ENCODE measurements around the gene NRXN3. TPM values are rescaled to one million over a fixed set of nuclear protein-coding genes. Genes with fewer than 3 reads are reported as not detected.

NRXN3 gene
- polyA plus RNA-seq, 3 donors: 0.22 to 0.46 (median 0.27) TPM

DNA sequence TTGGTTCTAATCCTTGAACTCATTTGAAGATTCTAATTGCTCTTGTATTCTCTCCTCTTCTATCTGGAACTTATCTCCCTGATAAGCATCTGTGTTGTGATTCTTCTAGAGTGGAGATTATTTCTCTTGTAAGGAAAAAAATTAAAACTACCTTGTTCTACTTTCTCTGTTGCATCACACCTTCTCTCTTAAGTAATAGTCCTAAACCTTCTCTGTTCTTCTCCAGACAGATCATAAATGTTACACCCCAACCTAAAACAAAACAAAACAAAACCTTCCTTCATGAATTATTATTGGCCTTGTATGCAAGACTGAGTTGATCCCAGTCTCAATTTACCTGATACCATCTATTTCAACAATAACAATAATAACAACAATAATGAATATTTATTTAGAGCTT lies 1429.1 kb downstream of the NRXN3 start:
- no peak overlapping the region for H3K27ac ChIP-seq (ENCODE audit: low read depth, low read length)

DNA sequence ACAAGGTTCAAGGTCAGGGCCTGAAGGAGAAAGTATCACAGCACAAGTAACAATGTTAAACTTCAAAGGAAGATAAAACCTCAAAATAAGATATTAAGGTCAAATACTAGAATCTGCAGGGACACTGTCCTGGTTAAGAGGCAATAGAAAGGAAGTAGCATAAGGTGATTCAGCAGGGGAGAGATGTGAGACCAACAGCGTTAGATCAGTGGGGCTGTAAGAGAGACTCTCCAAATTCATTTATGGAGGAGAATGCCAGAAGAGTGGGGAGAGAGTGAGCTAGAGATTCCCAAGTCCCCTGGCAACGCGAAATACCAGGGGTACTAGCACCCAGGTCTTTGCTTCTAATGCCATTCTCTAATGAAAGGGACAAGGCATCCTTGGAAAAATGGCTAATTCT lies 1430.2 kb downstream of the NRXN3 start:
- 52 to 96% (median 92%) methylated on average over 3 of the region's 3 CpGs for WGBS, 3 donors
- H3K27ac ChIP-seq (ENCODE audit: low read depth, low read length): no peak overlapping the region

DNA sequence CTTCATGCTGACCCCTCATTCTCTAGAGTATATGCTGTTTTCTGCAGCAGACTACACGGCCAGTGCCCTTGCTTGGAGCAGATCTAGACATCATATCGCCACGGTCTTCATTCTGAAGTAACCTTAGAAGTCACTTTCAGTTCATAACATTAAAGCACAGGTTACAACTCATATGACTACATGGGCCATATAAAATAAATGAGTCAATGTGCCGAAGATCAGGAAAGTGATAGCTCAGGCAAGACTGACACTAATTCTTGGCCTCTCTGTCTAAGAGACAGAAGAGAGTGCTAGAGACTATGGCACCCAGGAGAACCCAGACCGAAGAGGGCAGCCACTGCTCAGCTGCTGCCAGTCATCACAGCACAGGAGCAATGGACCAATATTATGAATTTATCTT lies 1431.4 kb downstream of the NRXN3 start:
- 74 to 87% (median 85%) methylated on average over 5 of the region's 5 CpGs for WGBS, 3 donors
- no peak overlapping the region for H3K27ac ChIP-seq (ENCODE audit: low read depth, low read length)

DNA sequence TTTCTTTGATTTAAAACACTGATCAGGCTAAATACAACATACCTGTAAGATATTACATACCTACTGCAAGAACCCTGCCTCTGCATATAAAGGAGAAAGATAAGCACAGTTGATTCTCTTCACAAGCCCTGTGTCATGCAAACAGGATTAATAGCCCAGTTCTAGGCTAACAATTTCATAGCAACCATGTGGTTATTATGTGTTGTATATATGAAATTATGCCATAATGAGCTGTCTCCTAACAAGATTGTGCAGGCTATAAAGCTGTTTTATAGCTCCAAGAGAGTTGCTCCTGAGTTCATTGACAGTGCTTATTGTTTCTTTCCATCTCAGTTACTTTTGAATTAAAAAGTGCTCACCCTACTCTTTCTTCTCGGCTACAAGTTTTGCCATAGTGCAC lies 1431.9 kb downstream of the NRXN3 start:
- H3K27ac ChIP-seq (ENCODE audit: low read depth, low read length): no peak overlapping the region
- 61 to 69% (median 66%) methylated on average over 1 of the region's 1 CpG for WGBS, 3 donors

DNA sequence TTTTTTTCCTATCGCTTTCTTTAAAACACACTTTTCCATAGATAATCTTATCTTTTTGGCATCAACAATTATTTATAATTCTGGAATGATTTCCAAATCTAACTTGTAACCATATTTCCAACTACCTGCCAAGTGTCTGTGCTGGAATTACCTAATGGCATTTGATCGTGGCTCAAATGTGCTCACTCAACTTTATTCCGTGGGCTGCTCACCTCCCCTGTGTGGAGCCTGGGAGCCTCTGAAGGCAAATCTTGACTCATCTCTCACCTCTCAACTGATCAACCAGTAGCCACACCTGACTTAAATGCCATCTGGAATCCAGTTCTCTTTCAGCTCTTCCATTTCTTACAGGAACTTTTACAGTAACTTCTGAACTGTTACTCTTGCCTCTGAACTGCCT lies 1432.6 kb downstream of the NRXN3 start:
- H3K27ac ChIP-seq (ENCODE audit: low read depth, low read length): no peak overlapping the region
- WGBS, 3 donors: 22 to 66% (median 61%) methylated on average over 3 of the region's 3 CpGs

DNA sequence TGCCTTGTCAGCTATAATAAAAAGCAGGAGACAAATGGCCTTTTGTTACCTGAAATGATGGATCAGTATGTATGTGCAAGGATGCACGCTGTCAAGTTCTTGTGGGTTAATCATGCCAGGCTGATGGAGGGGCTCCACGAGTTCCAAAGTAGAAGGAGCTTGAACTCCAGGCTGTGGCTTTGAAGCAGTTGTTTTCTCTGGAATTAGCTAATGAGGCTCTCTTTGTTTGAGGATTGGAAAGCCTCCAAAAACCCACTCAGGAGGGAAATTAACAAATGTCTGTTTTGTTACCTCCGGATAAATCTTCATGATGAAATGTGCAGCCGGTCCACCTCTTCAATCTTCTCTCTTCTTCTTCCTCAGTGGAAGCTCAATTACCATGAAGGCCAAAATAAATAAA lies 1435.7 kb downstream of the NRXN3 start:
- WGBS, 3 donors: 50 to 62% (median 60%) methylated on average over 4 of the region's 4 CpGs
- H3K27ac ChIP-seq (ENCODE audit: low read depth, low read length): no peak overlapping the region

DNA sequence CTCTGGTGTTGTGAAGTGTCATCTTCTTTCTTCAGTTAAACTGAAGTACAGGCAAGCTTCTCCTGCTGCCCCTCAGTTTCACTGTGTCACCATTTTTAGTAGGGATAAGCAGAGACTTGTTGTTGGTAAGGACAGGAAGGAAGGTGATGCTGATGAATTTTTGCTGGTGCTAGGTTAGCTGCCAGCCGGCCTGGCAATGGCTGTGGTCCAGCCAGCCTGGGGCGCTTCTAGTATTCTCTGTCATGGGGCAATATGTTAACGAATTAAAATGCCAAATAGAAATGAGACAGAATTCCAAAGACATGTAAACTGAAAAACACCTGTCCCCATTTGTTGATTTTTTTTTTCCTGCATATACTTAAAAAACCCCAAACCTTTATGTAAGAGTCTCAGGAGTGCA lies 1438.3 kb downstream of the NRXN3 start:
- H3K27ac ChIP-seq (ENCODE audit: low read depth, low read length): no peak overlapping the region
- WGBS, 3 donors: 79 to 94% (median 84%) methylated on average over 3 of the region's 3 CpGs

DNA sequence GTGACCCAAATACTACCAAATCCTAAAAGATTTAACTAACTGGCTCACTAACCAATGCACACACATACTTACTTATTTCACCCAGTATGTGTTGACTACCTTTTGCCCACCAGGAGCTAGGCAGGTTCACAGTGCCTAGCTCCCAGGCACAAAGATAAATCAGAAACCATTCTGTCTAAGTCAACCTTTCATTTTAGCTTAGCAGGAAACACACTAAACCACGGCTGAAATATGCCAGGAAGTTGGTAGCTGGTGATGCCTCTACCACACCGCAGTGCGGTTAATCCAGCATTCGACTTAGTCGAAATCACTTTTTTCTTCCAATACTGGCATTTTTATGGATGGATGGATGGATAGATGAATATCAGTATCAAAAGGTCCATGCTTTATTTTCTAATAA lies 1443.5 kb downstream of the NRXN3 start:
- H3K27ac ChIP-seq (ENCODE audit: low read depth, low read length): no peak overlapping the region
- 49 to 78% (median 56%) methylated on average over 5 of the region's 5 CpGs for WGBS, 3 donors

DNA sequence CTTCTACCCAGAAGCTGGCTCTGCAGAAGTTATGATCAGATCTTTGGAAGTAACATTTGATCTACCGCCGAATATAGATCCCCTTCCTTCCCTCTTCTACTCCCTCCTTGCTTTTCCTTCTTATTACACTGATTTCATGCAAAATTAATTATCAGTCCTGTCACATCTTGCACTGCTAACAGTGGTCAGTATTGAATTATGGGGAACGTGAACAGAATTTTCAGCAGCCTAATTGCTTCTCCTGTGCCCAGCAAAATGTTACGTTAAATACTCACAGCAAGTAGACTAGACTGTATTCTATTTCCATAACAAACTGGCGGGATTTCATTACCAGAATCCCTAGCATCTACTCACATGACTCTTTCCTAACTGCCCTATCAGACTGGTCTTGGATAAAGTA lies 1444.3 kb downstream of the NRXN3 start:
- WGBS, 3 donors: 88 to 93% (median 92%) methylated on average over 5 of the region's 5 CpGs
- H3K27ac ChIP-seq (ENCODE audit: low read depth, low read length): no peak overlapping the region

DNA sequence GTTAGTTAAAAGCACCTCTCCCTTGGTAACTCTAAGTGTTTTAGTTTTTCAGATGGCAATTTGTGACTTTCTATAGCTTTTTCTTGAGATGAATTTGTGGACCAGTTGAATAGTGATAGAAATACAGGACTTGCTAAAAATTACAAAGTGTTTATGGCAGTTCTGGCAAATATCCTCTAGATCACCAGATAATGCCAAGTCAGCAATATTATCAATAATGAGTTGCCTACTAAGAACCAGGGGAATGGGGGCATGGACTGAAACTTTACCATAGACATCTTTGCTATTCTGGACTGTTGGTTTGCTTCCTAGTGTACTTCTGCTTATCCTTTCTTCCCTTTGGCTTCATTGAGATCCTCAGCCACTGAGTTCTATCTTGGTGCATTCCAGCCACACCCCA lies 1456.9 kb downstream of the NRXN3 start:
- H3K27ac ChIP-seq (ENCODE audit: low read depth, low read length): no peak overlapping the region

DNA sequence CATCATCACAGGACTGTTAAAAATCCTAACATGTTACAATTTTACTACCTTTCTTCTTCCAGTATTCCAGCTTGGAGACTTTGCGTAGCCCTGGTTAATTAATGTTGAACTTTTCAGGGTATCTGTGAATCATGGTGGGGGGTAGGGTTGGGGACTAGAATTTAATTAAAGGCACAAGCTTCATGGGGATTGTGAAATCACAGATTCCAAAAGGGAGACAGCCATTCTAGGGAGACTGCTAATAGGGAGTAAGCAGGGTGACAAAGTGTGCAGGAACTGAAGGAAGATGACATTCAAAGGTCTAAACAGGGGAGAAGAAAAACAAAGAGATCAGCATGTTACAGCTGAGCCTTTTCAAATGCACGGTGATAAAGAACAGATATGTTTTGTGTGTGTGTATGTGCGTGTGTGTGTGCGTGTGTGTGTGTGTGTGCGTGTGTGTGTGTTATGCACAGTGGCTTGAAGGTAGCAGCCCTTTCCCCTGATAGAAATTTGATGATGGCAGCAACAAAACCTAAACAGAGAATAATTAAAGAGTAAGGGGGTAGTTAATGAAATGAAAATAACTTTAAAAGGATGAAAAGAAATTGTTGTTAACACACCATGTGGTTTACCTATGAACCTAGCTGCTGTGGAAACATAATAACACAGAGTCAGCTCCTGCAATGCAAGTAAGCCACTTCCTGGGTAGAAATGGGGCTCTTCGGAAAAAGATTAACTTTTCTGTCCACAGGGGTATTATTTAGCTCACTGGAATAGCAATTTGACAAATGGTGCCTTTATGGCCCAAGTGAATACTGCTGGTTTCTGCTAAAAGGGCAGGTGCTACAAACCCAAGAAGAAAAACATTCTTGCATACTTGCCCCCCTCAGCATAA lies 1459.5 kb downstream of the NRXN3 start:
- no peak overlapping the region for H3K27ac ChIP-seq (ENCODE audit: low read depth, low read length)
- 56 to 76% (median 57%) methylated on average over 6 of the region's 6 CpGs for WGBS, 3 donors

DNA sequence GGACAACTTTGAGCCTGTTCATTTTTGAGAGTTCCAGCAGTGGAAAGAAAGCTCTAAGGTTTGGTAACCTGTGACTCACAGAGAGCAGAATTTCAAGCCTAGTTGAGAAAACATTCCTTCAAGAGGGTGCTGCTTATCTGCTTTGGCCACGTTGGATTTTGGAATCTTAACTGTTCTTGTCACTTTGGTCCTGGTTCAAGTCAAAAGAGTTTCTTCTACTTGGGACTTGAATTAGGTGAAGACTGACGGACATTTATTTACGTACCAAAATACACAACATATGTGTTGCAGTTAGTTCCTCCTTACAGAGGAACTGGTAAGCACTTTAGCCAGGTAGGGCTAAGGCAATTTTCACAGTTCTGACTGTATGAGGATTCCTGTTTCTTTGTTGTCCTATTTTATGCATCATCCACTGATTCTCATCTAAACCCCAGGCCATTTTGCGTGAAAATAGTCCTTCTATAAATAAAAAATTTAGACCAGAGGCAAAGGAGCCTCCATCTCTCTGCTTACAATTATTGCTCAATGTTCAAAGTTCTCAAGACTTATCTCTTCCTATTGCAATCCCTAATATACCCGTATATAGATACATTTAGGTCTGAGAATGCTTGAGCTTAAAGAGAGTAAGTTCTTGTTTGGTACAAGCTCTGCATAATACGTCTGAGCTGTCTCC lies 1460.3 kb downstream of the NRXN3 start:
- WGBS, 3 donors: 74 to 83% (median 80%) methylated on average over 6 of the region's 6 CpGs
- no peak overlapping the region for H3K27ac ChIP-seq (ENCODE audit: low read depth, low read length)

DNA sequence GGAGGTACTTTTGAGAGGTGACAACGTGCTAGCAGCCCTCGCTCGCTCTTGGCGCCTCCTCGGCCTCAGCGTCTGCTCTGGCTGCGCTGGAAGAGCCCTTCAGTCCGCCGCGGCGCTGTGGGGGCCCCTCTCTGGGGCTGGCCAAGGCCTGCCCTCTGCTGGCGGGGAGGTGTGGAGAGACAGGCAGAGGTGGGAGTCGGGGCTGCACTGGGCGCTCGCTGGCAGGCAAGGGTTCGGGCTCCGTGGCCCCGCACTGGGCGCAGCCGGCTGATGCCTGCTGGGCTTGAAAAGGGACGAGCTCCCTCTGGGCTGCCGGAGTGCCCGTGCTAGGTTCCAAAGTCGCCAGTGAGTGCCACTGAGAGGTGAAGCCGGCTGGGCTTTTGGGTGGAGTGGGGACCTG lies 1461.1 kb downstream of the NRXN3 start:
- no peak overlapping the region for H3K27ac ChIP-seq (ENCODE audit: low read depth, low read length)
- 85 to 95% (median 92%) methylated on average over 25 of the region's 25 CpGs for WGBS, 3 donors

DNA sequence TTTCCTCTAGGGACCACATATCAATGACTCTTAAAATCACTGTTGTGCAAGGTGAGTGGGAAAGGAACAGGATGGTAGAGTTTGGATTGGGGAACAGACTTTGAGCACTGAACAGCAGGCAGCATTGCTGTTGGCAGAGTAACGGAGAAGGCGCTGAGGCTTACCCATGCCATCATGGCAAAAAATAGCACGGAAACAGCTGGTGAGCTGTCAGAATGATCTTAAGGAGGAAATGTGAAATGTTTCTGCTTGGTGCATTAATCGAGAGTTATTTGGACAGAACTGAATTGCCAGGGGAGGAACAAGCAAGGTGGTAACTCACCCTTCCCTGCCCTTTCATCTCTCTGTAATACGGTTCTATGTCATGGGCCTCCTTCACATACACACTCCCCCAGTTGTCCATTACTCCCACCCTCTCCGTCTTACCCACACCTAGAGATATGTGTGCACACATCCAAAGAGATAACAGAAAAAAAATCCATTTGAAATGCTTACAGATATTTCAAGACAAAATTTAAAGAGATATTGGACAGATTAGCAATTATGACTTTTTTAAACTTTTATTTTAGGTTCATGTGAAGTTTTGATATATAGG lies 1468.6 kb downstream of the NRXN3 start:
- WGBS, 3 donors: 48 to 68% (median 49%) methylated on average over 6 of the region's 6 CpGs
- no peak overlapping the region for H3K27ac ChIP-seq (ENCODE audit: low read depth, low read length)

DNA sequence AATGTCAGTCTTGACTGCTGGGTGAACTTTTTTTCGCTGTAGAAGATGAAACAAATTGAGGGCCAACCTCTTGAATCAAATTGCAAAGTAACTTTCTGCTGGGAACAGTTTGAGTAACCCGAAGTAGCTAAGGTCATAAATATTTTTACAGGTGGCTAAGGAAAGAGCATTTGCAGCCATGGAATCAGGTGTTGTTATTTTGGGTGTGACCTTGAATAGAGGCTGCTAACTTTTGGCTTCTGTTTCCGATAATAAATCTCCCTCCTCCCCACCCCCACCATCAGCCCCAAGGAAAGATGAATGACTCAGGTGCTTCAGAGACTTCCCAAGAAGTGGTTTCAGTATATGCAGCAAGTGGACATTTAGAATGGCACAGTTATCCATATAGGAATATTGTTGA lies 1469.4 kb downstream of the NRXN3 start:
- no peak overlapping the region for H3K27ac ChIP-seq (ENCODE audit: low read depth, low read length)
- WGBS, 3 donors: 41 to 66% (median 59%) methylated on average over 3 of the region's 3 CpGs

DNA sequence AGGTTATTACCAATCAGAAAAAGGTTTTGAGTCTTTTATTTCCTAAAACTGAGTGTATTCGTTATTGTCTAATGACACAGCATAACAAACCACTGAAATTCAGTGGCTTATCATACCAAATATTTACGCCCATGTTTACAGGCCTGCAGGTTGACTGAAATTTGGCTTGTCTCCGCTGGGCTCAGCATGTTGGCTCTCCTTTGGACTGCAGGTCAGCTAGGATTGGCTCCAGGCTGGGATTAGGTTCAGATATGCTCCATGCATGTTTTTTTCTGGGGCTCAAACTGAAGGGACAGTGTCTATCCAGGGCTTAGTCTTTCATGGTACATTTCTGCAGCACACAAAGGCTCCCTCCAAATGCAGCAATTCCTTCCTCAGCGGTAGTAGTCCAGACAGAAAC lies 1471.2 kb downstream of the NRXN3 start:
- WGBS, 3 donors: 58 to 88% (median 87%) methylated on average over 4 of the region's 4 CpGs
- no peak overlapping the region for H3K27ac ChIP-seq (ENCODE audit: low read depth, low read length)

DNA sequence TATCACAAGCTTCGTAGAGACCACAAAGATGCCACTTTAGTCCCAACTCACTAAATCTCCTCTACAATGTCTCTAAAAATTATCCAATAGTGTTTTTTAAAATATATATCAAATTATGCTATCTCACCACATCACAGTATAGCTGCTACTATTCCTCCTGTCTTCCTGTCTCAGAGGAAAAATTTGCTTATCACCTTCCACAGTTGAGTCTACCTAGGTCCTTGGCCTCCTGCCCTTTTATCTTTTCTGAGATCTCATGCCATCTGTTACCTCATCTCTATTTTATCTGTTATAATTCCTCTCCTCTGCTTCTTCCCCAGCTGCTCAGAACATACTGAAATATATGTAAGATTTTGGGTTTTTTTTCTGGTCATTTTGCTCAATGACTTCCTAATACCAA lies 1473.0 kb downstream of the NRXN3 start:
- 51 to 100% (median 69%) methylated on average over 1 of the region's 1 CpG for WGBS, 3 donors
- no peak overlapping the region for H3K27ac ChIP-seq (ENCODE audit: low read depth, low read length)

DNA sequence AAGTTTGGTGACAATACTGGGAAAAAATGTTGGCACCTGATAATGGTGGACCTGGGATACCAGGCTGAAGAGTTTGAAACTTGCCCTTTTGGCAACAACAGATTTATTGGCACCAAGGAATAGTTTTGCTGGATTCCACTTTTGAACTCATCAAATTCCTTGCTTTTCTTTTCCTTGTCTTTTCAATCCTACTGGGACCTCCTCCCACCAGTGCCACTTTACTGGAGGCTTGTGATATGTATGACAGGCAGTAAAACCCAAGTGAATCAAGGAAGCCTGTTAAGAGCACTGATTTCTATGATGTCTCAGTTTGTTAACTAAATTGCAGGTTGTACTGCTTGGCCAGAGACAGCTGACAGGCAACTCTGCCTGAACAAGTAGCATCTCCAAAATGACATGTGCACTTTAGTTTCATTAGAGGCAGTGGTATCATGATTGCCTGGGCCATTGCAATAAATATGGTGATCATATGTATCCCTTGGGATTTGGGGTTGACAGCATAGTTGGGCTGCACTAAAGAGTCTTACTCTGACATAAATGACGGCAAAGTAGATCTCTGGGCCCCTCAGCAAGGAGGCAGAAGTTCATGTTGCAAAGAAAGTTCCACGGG lies 1475.7 kb downstream of the NRXN3 start:
- WGBS, 3 donors: 92 to 96% (median 93%) methylated on average over 2 of the region's 2 CpGs
- H3K27ac ChIP-seq (ENCODE audit: low read depth, low read length): no peak overlapping the region

DNA sequence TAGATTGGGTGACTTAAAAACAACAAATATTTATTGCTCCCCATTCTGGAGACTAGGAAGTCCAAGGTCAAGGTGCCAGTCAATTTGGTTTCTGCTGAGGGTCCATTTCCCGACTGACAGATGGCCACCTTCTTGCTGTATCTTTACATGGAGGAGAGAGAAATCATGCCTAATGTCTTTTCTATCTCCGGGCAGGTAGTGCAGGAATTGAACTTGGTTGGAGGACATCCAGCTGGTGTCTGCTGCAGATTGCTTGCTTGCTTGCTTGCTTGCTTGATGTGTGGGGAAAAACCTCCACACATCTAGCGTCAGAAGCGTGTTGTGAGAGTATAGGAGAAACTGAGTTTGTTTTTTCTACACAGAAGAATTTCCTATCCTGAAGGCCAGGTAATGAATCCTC lies 1479.7 kb downstream of the NRXN3 start:
- 78 to 86% (median 80%) methylated on average over 4 of the region's 4 CpGs for WGBS, 3 donors

More for the DNA sequence above, 1479.7 kb downstream of the NRXN3 start:
- no peak overlapping the region for H3K27ac ChIP-seq (ENCODE audit: low read depth, low read length)

Data from adipose tissue (tissue), 3 donors.